Epithelial cell of proximal tubule (primary cell): ENCODE results near the gene NCK2. TPM values are rescaled to one million over a fixed set of nuclear protein-coding genes. Genes with fewer than 3 reads are reported as not detected.

ENCODE experiments used
- DNase-seq: peaks from one replicate; pipeline ENCODE4 v3.0.0-alpha.2; 2011; ENCODE audit warnings: low read depth
- H3K4me3 ChIP-seq: 2 replicates; pipeline ENCODE4 v1.5.1; 2011; ENCODE audit warnings: low read depth, mild to moderate bottlenecking, low read length
- CTCF ChIP-seq: conservative IDR thresholded peaks from 2 replicates; pipeline ENCODE4 v1.5.1; 2012; ENCODE audit warnings: low read depth, mild to moderate bottlenecking, low read length
- total RNA-seq: library from RNA; depleted of rRNA; stranded (reverse); fragments of >200 nt; gene quantifications from 2 replicates; pipeline ENCODE4 v1.2.3, GENCODE V29; 2015

The NCK2 gene
- total RNA-seq, 1 donor from 2014 or later, result 53.0 TPM

GRCh38 chr2:105872142-105872728 is 127.5 kb downstream of the NCK2 start:
- TF ChIP-seq CTCF, result no peak
- H3K4me3 ChIP-seq, result no peak overlapping the region
- no peak for DNase-seq

- DNase-seq, result no peak
- no peak for TF ChIP-seq CTCF
- no peak overlapping the region for H3K4me3 ChIP-seq
Measured at GRCh38 chr2:105872830-105873229, 128.1 kb downstream of the NCK2 start.

- no peak for DNase-seq
- no peak for TF ChIP-seq CTCF
- H3K4me3 ChIP-seq, result no peak overlapping the region
Measured at GRCh38 chr2:105873281-105873680, 128.6 kb downstream of the NCK2 start.

- DNase-seq, result no peak
- H3K4me3 ChIP-seq, result no peak overlapping the region
- no peak for TF ChIP-seq CTCF
Measured at GRCh38 chr2:105873721-105874120, 129.0 kb downstream of the NCK2 start.

- no peak for DNase-seq
- H3K4me3 ChIP-seq, result no peak overlapping the region
- no peak for TF ChIP-seq CTCF
Measured at GRCh38 chr2:105874466-105874865, 129.8 kb downstream of the NCK2 start.

- DNase-seq, result no peak
- TF ChIP-seq CTCF, result no peak
- no peak overlapping the region for H3K4me3 ChIP-seq
Measured at GRCh38 chr2:105875241-105875640, 130.5 kb downstream of the NCK2 start.

GRCh38 chr2:105876191-105876590 is 131.5 kb downstream of the NCK2 start:
- TF ChIP-seq CTCF, result no peak

More at GRCh38 chr2:105876191-105876590, 131.5 kb downstream of the NCK2 start:
- no peak for DNase-seq
- no peak overlapping the region for H3K4me3 ChIP-seq
